A549 (cell line): Measurements from ENCODE around the gene CDH26. TPM values are rescaled to one million over a fixed set of nuclear protein-coding genes. Genes with fewer than 3 reads are reported as not detected.

Source experiments
- ATAC-seq, 2 experiments: fragments of 200-7000 bp in 1 of 2; fragments of >200 bp in 1 of 2; cut with Nextera tagmentation in 1 of 2; cut with Tn5 transposase in 1 of 2; 3 replicates each; pipeline versions ENCODE4 v1.8.0 to v1.9.1; 2018 to 2020; ENCODE audit warnings: mild to moderate bottlenecking in 1 of 2, moderate library complexity in 1 of 2
- CTCF ChIA-PET: fragments of 300-600 bp; sonication (Branson Sonifier 250); formaldehyde crosslinking; extraction: SDS; loops from one replicate; lab custom pipeline; 2021; ENCODE audit warnings: antibody characterized with exemption, inconsistent platforms; lab: Yijun Ruan, JAX
- POLR2A ChIA-PET: fragments of 350-600 bp; formaldehyde crosslinking; extraction: SDS; loops from one replicate; lab custom pipeline; 2021; ENCODE audit warnings: antibody characterized with exemption, inconsistent platforms; lab: Yijun Ruan, JAX
- DNase-seq, 2 experiments: peaks; one replicate each; pipeline versions ENCODE4 v3.0.0 to v3.0.0-alpha.2; 2011 to 2016; ENCODE audit warnings: low read depth in 1 of 2, low spot score in 1 of 2
- FAIRE-seq: peaks from 2 replicates; lab custom pipeline; 2011; peaks lifted over from hg19 to GRCh38; lab: Jason Lieb, UNC
- H3K27ac ChIP-seq, 2 experiments: fragments of >200 bp; sonication (Bioruptor Twin); formaldehyde crosslinking; 3 replicates each; pipeline ENCODE4 v1.5.1; 2016 to 2017
- H3K4me1 ChIP-seq: fragments of >200 bp; sonication (Bioruptor Twin); formaldehyde crosslinking; 3 replicates; pipeline ENCODE4 v1.6.1; 2016
- H3K4me2 ChIP-seq: fragments of >200 bp; sonication (Bioruptor Twin); formaldehyde crosslinking; 3 replicates; pipeline ENCODE4 v1.6.1; 2016
- H3K4me3 ChIP-seq: fragments of >200 bp; sonication (Bioruptor Twin); formaldehyde crosslinking; 3 replicates; pipeline ENCODE4 v1.5.1; 2016
- H3K9me3 ChIP-seq: fragments of >200 bp; sonication (Bioruptor Twin); formaldehyde crosslinking; 3 replicates; pipeline ENCODE4 v1.6.1; 2016
- CBX2 ChIP-seq: fragments of 200-600 bp; sonication (generic); IDR thresholded peaks from 2 replicates; pipeline ENCODE4 v1.6.1; 2016; ENCODE audit warnings: low read depth, mild to moderate bottlenecking, borderline replicate concordance
- CBX8 ChIP-seq: fragments of 200-600 bp; sonication (generic); IDR thresholded peaks from 2 replicates; pipeline ENCODE4 v1.6.1; 2016
- CEBPB ChIP-seq, 2 experiments: fragments of >200 bp in 1 of 2; sonication (Bioruptor Twin) in 1 of 2; formaldehyde crosslinking in 1 of 2; IDR thresholded peaks; 2 replicates each; pipeline ENCODE4 v1.6.1; 2012 to 2016
- EP300 ChIP-seq, 2 experiments: fragments of >200 bp; sonication (Bioruptor Twin); formaldehyde crosslinking; IDR thresholded peaks; 2 replicates in 1 of 2; 3 replicates in 1 of 2; pipeline ENCODE4 v1.6.1; 2016 to 2017
- ESRRA ChIP-seq: fragments of 150-350 bp; IDR thresholded peaks from 2 replicates; pipeline ENCODE4 v1.6.1; 2014; ENCODE audit warnings: mild to moderate bottlenecking, low read length, borderline replicate concordance
- FOSB ChIP-seq: fragments of 250-450 bp; sonication (Bioruptor Pico); IDR thresholded peaks from 2 replicates; pipeline ENCODE4 v1.5.0; 2020; ENCODE audit warnings: mild to moderate bottlenecking, moderate library complexity
- FOXS1 ChIP-seq: fragments of 250-450 bp; sonication (Bioruptor Pico); IDR thresholded peaks from 2 replicates; pipeline ENCODE4 v1.5.0; 2020; ENCODE audit warnings: mild to moderate bottlenecking, moderate library complexity
- JUN ChIP-seq, 2 experiments: fragments of >200 bp; sonication (Bioruptor Twin); formaldehyde crosslinking; IDR thresholded peaks; 2 replicates in 1 of 2; 3 replicates in 1 of 2; pipeline ENCODE4 v1.6.1; 2016 to 2017
- JUNB ChIP-seq: fragments of >200 bp; sonication (Bioruptor Twin); formaldehyde crosslinking; IDR thresholded peaks from 2 replicates; pipeline ENCODE4 v1.6.1; 2016
- MAFK ChIP-seq: fragments of 450-650 bp; IDR thresholded peaks from 2 replicates; pipeline ENCODE4 v1.6.1; 2014; ENCODE audit not compliant: partially characterized antibody
- RAD21 ChIP-seq, 2 experiments: fragments of >200 bp in 1 of 2; sonication (Bioruptor Twin) in 1 of 2; formaldehyde crosslinking in 1 of 2; IDR thresholded peaks in 1 of 2; conservative IDR thresholded peaks in 1 of 2; 2 replicates in 1 of 2; 3 replicates in 1 of 2; pipeline ENCODE4 v1.6.1; 2012 to 2018; ENCODE audit warnings: inconsistent platforms in 1 of 2
- TFCP2L1 ChIP-seq: fragments of 250-450 bp; sonication (Bioruptor Pico); IDR thresholded peaks from 2 replicates; pipeline ENCODE4 v1.5.0; 2021; ENCODE audit warnings: mild to moderate bottlenecking
- ZNF302 ChIP-seq: fragments of 250-450 bp; sonication (Bioruptor Pico); IDR thresholded peaks from 2 replicates; pipeline ENCODE4 v1.9.0; 2021; ENCODE audit warnings: inconsistent platforms, mild to moderate bottlenecking, moderate library complexity
- ZSCAN20 ChIP-seq: fragments of 250-450 bp; sonication (Bioruptor Pico); IDR thresholded peaks from 2 replicates; pipeline ENCODE4 v1.8.0; 2022; ENCODE audit warnings: mild to moderate bottlenecking, moderate library complexity
- WGBS: methylation state at CpG from one replicate; pipeline ENCODE4 v1.1.6; 2017; ENCODE audit errors: missing lambda C conversion rate; 5-methylcytosine and 5-hydroxymethylcytosine counted together
- polyA plus RNA-seq, 4 experiments: library from polyadenylated mRNA; depleted of rRNA in 3 of 4; stranded (reverse); fragments of >200 nt; fragmentation: RNase III in 1 of 4; extraction: RNeasy Plus Mini Kit Qiagen cat#74134 plus additional on column Dnase treatment in 1 of 4; gene quantifications; 2 replicates in 3 of 4; 3 replicates in 1 of 4; pipeline ENCODE4 v1.2.3, GENCODE V29; 2011 to 2017
- TF ChIP-seq, protein P1 (sequence below): fragments of 250-450 bp; sonication (Bioruptor Pico); IDR thresholded peaks from 2 replicates; pipeline ENCODE4 v1.5.0; 2021; ENCODE audit warnings: mild to moderate bottlenecking, moderate library complexity, borderline replicate concordance
- TF ChIP-seq, protein P2 (sequence below): fragments of 200-600 bp; sonication (generic); IDR thresholded peaks from 2 replicates; pipeline ENCODE4 v1.6.1; 2016; ENCODE audit warnings: antibody characterized with exemption, mild to moderate bottlenecking, moderate library complexity
- TF ChIP-seq, protein P3 (sequence below): IDR thresholded peaks from 2 replicates; pipeline ENCODE4 v1.6.1; 2012
- TF ChIP-seq, protein P4 (sequence below): fragments of 150-350 bp; IDR thresholded peaks from 2 replicates; pipeline ENCODE4 v1.6.1; 2014; ENCODE audit warnings: low read depth, mild to moderate bottlenecking, low read length
- TF ChIP-seq, protein P5 (sequence below): fragments of 250-450 bp; sonication (Bioruptor Pico); IDR thresholded peaks from 2 replicates; pipeline ENCODE4 v1.5.0; 2020; ENCODE audit warnings: low read depth, mild to moderate bottlenecking, moderate library complexity
- TF ChIP-seq, protein P6 (sequence below): fragments of >200 bp; sonication (Bioruptor Twin); formaldehyde crosslinking; IDR thresholded peaks from 2 replicates; pipeline ENCODE4 v1.6.1; 2016

The CDH26 gene
- polyA plus RNA-seq, 2 of the 4 experiments (the other 2 are of a cell fraction): 0.27 to 0.57 TPM

DNA sequence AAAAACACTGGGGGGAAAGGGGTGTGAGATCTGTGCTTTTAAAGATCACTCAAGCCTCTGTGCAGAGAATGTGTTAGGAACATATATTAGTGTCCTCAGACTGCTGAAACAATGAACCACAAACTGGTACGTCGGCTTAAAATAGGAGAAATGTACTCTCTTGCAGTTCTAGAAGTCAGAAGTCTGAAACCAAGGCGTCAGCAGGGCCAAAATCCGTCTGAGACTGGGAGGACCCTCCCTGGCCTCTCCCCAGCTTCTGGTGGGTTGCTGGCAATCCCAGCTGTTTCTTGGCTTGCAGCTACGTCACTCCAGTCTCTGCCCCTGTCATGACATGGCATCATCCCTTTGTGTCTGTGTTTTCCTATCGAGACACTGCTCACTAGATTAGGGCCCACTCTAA is 3.9 kb downstream of the CDH26 start:
- CTCF ChIA-PET: interaction anchor here (1.2 kb wide), 1 partner anchor 94 kb away, joined by 3 read pairs; no protein-coding TSS in a partner anchor
- DNase-seq: no peak
- no peaks in the 10 kb centered on the region for H3K9me3 ChIP-seq
- FAIRE-seq: no peak
- no peak for ATAC-seq
- H3K4me3 ChIP-seq: no peak overlapping the region
- H3K27ac ChIP-seq: no peak overlapping the region
- H3K4me1 ChIP-seq: no peaks in the 10 kb centered on the region
- POLR2A ChIA-PET: no interaction called here
- TF ChIP-seq JUNB (no peak), ZNF302 (CRISPR knock-in tag) (no peak), JUN (IDR thresholded peaks at IDR 0.05) (no peak), FOSB (no peak), TFCP2L1 (no peak), EP300 (IDR thresholded peaks at IDR 0.05) (no peak), RAD21 (conservative IDR thresholded peaks at IDR 0.05 in 1 of 2, IDR thresholded peaks at IDR 0.05 in 1 of 2) (no peak), CBX2 (no peak), FOXS1 (CRISPR knock-in tag) (no peak), CEBPB (IDR thresholded peaks at IDR 0.05) (no peak), ZSCAN20 (no peak), ESRRA (no peak)
- TF ChIP-seq, protein P1, sequence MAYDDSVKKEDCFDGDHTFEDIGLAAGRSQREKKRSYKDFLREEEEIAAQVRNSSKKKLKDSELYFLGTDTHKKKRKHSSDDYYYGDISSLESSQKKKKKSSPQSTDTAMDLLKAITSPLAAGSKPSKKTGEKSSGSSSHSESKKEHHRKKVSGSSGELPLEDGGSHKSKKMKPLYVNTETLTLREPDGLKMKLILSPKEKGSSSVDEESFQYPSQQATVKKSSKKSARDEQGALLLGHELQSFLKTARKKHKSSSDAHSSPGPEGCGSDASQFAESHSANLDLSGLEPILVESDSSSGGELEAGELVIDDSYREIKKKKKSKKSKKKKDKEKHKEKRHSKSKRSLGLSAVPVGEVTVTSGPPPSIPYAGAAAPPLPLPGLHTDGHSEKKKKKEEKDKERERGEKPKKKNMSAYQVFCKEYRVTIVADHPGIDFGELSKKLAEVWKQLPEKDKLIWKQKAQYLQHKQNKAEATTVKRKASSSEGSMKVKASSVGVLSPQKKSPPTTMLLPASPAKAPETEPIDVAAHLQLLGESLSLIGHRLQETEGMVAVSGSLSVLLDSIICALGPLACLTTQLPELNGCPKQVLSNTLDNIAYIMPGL (CRISPR knock-in tag): no peak
- TF ChIP-seq, protein P2, sequence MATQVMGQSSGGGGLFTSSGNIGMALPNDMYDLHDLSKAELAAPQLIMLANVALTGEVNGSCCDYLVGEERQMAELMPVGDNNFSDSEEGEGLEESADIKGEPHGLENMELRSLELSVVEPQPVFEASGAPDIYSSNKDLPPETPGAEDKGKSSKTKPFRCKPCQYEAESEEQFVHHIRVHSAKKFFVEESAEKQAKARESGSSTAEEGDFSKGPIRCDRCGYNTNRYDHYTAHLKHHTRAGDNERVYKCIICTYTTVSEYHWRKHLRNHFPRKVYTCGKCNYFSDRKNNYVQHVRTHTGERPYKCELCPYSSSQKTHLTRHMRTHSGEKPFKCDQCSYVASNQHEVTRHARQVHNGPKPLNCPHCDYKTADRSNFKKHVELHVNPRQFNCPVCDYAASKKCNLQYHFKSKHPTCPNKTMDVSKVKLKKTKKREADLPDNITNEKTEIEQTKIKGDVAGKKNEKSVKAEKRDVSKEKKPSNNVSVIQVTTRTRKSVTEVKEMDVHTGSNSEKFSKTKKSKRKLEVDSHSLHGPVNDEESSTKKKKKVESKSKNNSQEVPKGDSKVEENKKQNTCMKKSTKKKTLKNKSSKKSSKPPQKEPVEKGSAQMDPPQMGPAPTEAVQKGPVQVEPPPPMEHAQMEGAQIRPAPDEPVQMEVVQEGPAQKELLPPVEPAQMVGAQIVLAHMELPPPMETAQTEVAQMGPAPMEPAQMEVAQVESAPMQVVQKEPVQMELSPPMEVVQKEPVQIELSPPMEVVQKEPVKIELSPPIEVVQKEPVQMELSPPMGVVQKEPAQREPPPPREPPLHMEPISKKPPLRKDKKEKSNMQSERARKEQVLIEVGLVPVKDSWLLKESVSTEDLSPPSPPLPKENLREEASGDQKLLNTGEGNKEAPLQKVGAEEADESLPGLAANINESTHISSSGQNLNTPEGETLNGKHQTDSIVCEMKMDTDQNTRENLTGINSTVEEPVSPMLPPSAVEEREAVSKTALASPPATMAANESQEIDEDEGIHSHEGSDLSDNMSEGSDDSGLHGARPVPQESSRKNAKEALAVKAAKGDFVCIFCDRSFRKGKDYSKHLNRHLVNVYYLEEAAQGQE: no peak
- WGBS: 65% methylated on average over 6 of the region's 6 CpGs
- H3K4me2 ChIP-seq: no peak overlapping the region

DNA sequence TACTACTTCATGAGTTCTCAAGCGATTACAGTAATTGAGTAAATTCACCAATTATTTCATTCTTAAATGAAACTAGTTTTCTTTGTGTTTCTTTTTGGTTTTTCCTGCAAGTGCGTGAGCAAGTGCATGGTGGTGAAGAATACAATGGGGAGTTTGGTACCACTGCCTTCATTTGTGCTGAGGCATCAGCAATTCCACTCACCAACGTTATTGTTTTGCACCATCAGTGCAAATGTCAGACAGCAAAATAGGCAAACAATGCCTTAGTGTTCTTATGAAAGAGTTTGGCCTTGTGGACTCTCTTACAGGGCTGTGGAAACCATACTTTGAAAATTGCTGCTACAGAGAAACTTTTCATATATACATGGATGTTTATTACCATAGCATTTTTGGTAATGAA is 8.2 kb downstream of the CDH26 start:
- H3K27ac ChIP-seq: no peak overlapping the region
- ATAC-seq (no peak), FAIRE-seq (no peak), DNase-seq (no peak)
- H3K4me3 ChIP-seq: no peak overlapping the region
- TF ChIP-seq MAFK (no peak), CBX8 (no peak), TFCP2L1 (no peak), CBX2 (no peak)
- TF ChIP-seq, protein P3, sequence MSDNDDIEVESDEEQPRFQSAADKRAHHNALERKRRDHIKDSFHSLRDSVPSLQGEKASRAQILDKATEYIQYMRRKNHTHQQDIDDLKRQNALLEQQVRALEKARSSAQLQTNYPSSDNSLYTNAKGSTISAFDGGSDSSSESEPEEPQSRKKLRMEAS: no peak
- TF ChIP-seq, protein P4, sequence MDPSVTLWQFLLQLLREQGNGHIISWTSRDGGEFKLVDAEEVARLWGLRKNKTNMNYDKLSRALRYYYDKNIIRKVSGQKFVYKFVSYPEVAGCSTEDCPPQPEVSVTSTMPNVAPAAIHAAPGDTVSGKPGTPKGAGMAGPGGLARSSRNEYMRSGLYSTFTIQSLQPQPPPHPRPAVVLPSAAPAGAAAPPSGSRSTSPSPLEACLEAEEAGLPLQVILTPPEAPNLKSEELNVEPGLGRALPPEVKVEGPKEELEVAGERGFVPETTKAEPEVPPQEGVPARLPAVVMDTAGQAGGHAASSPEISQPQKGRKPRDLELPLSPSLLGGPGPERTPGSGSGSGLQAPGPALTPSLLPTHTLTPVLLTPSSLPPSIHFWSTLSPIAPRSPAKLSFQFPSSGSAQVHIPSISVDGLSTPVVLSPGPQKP: no peak
- TF ChIP-seq, protein P5, sequence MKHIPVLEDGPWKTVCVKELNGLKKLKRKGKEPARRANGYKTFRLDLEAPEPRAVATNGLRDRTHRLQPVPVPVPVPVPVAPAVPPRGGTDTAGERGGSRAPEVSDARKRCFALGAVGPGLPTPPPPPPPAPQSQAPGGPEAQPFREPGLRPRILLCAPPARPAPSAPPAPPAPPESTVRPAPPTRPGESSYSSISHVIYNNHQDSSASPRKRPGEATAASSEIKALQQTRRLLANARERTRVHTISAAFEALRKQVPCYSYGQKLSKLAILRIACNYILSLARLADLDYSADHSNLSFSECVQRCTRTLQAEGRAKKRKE: no peak
- TF ChIP-seq, protein P6, sequence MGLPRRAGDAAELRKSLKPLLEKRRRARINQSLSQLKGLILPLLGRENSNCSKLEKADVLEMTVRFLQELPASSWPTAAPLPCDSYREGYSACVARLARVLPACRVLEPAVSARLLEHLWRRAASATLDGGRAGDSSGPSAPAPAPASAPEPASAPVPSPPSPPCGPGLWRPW: no peak
- H3K4me2 ChIP-seq: no peak overlapping the region
- H3K4me1 ChIP-seq: no peaks in the 10 kb centered on the region
- ChIA-PET CTCF (no interaction called here), POLR2A (no interaction called here)
- no peaks in the 10 kb centered on the region for H3K9me3 ChIP-seq
- WGBS: 61% methylated on average over 3 of the region's 3 CpGs
